GM12878 (cell line): ENCODE results near the gene EEFSEC.

ENCODE experiments used
- CBX5 ChIP-seq: sonication (generic); IDR thresholded peaks from 2 replicates; pipeline ENCODE4 v1.6.1; 2016; ENCODE audit warnings: low read depth, moderate library complexity, mild to moderate bottlenecking, inconsistent platforms
- CHD1 ChIP-seq: IDR thresholded peaks from 2 replicates; pipeline ENCODE4 v1.6.1; 2012; ENCODE audit warnings: low read depth, low read length, improper control_type of control experiment
- EP300 ChIP-seq, 2 experiments: fragments of 150-350 bp in 1 of 2; IDR thresholded peaks; 2 replicates each; pipeline ENCODE4 v1.6.1; 2011 to 2012; ENCODE audit warnings: low read depth in 2 of 2, low read length in 2 of 2, borderline replicate concordance in 1 of 2, improper control_type of control experiment in 1 of 2, inconsistent platforms in 1 of 2; ENCODE audit not compliant: control insufficient read depth in 1 of 2
- FOS ChIP-seq: IDR thresholded peaks from 3 replicates; pipeline ENCODE4 v1.6.1; 2011; ENCODE audit warnings: borderline replicate concordance; ENCODE audit not compliant: insufficient read length; ENCODE audit errors: extremely low read depth
- IRF4 ChIP-seq: IDR thresholded peaks from 2 replicates; pipeline ENCODE4 v1.6.1; 2011; ENCODE audit warnings: low read depth, low read length
- LARP7 ChIP-seq: fragments of 450-650 bp; IDR thresholded peaks from 2 replicates; pipeline ENCODE4 v1.6.1; 2017; ENCODE audit warnings: mild to moderate bottlenecking
- NR2F1 ChIP-seq: fragments of 450-650 bp; conservative IDR thresholded peaks from 2 replicates; pipeline ENCODE4 v1.6.1; 2017; ENCODE audit warnings: mild to moderate bottlenecking
- RAD21 ChIP-seq: IDR thresholded peaks from 2 replicates; pipeline ENCODE4 v1.6.1; 2011; ENCODE audit warnings: mild to moderate bottlenecking, low read depth, low read length, moderate library complexity; ENCODE audit not compliant: insufficient read depth
- SMAD5 ChIP-seq: IDR thresholded peaks from 2 replicates; pipeline ENCODE4 v1.6.1; 2016; ENCODE audit warnings: antibody characterized with exemption, low read depth
- TF ChIP-seq, protein P1 (sequence below), 3 experiments: IDR thresholded peaks in 2 of 3; conservative IDR thresholded peaks in 1 of 3; 2 replicates each; pipeline ENCODE4 v1.5.1; 2011; ENCODE audit warnings: low read depth in 3 of 3, low read length in 3 of 3, mild to moderate bottlenecking in 3 of 3, control low read depth in 2 of 3, moderate library complexity in 2 of 3, inconsistent platforms in 1 of 3, mixed read lengths in 1 of 3; ENCODE audit not compliant: control insufficient read depth in 2 of 3, insufficient read depth in 1 of 3; ENCODE audit errors: extremely low read depth in 1 of 3
- TF ChIP-seq, protein P2 (sequence below): fragments of 450-650 bp; IDR thresholded peaks from 2 replicates; pipeline ENCODE4 v1.6.1; 2016; ENCODE audit warnings: mild to moderate bottlenecking
- TF ChIP-seq, protein P3 (sequence below): fragments of 450-650 bp; IDR thresholded peaks from 2 replicates; pipeline ENCODE4 v1.6.1; 2017; ENCODE audit warnings: mild to moderate bottlenecking

DNA sequence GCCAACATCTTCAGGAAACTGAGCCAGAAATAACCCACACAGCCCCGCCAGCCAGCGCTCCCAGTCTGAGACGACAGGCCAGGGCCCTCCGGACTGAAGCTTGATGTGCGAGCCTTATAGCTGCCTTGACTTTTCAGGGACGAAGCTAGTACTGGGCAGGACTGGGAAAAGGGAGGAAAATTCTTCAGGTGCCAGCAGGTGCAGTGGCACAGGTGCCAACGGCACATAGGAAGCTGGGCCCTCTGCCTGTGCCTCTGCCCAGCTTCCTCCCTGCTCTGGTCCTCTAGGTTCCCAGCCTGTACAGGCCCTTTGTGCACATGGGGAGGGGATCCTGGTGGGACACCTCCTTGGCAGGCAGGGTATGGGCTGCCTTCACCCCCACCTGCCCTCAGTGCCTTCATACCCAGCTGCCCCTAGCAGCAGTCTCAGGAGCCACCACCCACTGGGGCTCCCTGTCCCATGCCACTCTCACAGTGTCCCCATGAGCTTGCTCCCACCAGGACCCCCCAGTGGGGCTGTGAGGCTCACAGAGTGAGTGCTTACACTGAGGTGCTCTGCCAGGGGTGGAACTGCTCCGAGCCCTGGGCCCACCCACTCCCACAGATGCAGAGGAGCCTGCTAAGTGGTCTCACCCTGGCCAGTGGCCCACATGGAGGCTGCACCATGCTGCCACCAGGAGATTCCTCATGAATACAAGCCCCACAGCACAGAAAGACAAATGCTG is 252.4 kb downstream of the EEFSEC start:
- TF ChIP-seq EP300 (IDR thresholded peaks at IDR 0.05; ENCODE audit: borderline replicate concordance in 1 of 2, control insufficient read depth in 1 of 2, low read depth in 2 of 2, low read length in 2 of 2) (no peak), CBX5 (no peak), NR2F1 (no peak), SMAD5 (no peak), RAD21 (no peak), FOS (no peak), LARP7 (no peak), CHD1 (no peak), IRF4 (no peak)
- TF ChIP-seq, protein P1, sequence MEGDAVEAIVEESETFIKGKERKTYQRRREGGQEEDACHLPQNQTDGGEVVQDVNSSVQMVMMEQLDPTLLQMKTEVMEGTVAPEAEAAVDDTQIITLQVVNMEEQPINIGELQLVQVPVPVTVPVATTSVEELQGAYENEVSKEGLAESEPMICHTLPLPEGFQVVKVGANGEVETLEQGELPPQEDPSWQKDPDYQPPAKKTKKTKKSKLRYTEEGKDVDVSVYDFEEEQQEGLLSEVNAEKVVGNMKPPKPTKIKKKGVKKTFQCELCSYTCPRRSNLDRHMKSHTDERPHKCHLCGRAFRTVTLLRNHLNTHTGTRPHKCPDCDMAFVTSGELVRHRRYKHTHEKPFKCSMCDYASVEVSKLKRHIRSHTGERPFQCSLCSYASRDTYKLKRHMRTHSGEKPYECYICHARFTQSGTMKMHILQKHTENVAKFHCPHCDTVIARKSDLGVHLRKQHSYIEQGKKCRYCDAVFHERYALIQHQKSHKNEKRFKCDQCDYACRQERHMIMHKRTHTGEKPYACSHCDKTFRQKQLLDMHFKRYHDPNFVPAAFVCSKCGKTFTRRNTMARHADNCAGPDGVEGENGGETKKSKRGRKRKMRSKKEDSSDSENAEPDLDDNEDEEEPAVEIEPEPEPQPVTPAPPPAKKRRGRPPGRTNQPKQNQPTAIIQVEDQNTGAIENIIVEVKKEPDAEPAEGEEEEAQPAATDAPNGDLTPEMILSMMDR (IDR thresholded peaks at IDR 0.05 in 2 of 3, conservative IDR thresholded peaks at IDR 0.05 in 1 of 3; ENCODE audit: control insufficient read depth in 2 of 3, extremely low read depth in 1 of 3, insufficient read depth in 1 of 3, low read depth in 3 of 3, low read length in 3 of 3): no peak
- TF ChIP-seq, protein P2, sequence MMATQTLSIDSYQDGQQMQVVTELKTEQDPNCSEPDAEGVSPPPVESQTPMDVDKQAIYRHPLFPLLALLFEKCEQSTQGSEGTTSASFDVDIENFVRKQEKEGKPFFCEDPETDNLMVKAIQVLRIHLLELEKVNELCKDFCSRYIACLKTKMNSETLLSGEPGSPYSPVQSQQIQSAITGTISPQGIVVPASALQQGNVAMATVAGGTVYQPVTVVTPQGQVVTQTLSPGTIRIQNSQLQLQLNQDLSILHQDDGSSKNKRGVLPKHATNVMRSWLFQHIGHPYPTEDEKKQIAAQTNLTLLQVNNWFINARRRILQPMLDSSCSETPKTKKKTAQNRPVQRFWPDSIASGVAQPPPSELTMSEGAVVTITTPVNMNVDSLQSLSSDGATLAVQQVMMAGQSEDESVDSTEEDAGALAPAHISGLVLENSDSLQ: no peak
- TF ChIP-seq, protein P3, sequence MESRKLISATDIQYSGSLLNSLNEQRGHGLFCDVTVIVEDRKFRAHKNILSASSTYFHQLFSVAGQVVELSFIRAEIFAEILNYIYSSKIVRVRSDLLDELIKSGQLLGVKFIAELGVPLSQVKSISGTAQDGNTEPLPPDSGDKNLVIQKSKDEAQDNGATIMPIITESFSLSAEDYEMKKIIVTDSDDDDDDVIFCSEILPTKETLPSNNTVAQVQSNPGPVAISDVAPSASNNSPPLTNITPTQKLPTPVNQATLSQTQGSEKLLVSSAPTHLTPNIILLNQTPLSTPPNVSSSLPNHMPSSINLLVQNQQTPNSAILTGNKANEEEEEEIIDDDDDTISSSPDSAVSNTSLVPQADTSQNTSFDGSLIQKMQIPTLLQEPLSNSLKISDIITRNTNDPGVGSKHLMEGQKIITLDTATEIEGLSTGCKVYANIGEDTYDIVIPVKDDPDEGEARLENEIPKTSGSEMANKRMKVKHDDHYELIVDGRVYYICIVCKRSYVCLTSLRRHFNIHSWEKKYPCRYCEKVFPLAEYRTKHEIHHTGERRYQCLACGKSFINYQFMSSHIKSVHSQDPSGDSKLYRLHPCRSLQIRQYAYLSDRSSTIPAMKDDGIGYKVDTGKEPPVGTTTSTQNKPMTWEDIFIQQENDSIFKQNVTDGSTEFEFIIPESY: no peak
